Testis (tissue), 3 donors: ENCODE measurements around the gene SEMA6C. TPM values are rescaled to one million over a fixed set of nuclear protein-coding genes. Genes with fewer than 3 reads are reported as not detected.

ENCODE experiments used
- DNase-seq: peaks from one replicate; pipeline ENCODE4 v3.0.0-alpha.2; 2019
- H3K27ac ChIP-seq, 2 donors: fragments of 200-600 bp; sonication (generic); one replicate each; pipeline ENCODE4 v1.5.1; 2019
- H3K27me3 ChIP-seq: fragments of 200-600 bp; sonication (generic); one replicate; pipeline ENCODE4 v1.5.1; 2019
- H3K36me3 ChIP-seq: fragments of 200-600 bp; sonication (generic); one replicate; pipeline ENCODE4 v1.5.1; 2017; ENCODE audit warnings: low read depth; ENCODE audit errors: missing control alignments
- H3K4me1 ChIP-seq: fragments of 200-600 bp; sonication (generic); one replicate; pipeline ENCODE4 v1.5.1; 2019
- H3K4me3 ChIP-seq, 2 donors: fragments of 200-600 bp; sonication (generic); one replicate each; pipeline ENCODE4 v1.5.1; 2017 to 2019
- H3K9me3 ChIP-seq: fragments of 200-600 bp; sonication (generic); one replicate; pipeline ENCODE4 v1.5.1; 2017
- CTCF ChIP-seq, 3 experiments: fragments of 450-650 bp in 2 of 3; fragments of 200-600 bp in 1 of 3; sonication (generic) in 1 of 3; IDR thresholded peaks; one replicate each; pipeline ENCODE4 v1.5.1; 2016 to 2019; ENCODE audit warnings: antibody characterized with exemption in 3 of 3, mild to moderate bottlenecking in 2 of 3, moderate library complexity in 1 of 3
- POLR2A ChIP-seq: fragments of 450-650 bp; IDR thresholded peaks from one replicate; pipeline ENCODE4 v1.6.1; 2017; ENCODE audit warnings: antibody characterized with exemption, mild to moderate bottlenecking, moderate library complexity
- WGBS, 2 donors: methylation state at CpG; one replicate each; pipeline ENCODE4 v1.1.5; 2018; 5-methylcytosine and 5-hydroxymethylcytosine counted together
- intact Hi-C: fragments of 100-400 bp; cut with DNase I; formaldehyde crosslinking; loops from one replicate; pipeline ENCODE4 v1.15.1; 2023; ENCODE audit warnings: low total_unique reads
- polyA plus RNA-seq: library from polyadenylated mRNA; stranded (reverse); fragments of 350-450 nt; fragmentation: Illumina TruSeq; extraction: RNeasy Lipid Tissue Mini Kit (QIAGEN cat#74804); gene quantifications from one replicate; pipeline ENCODE4 v1.2.3, GENCODE V29; 2014; ENCODE audit warnings: low read depth, low replicate concordance; ENCODE audit not compliant: insufficient read depth
- total RNA-seq, 2 donors: library from RNA; depleted of rRNA; stranded (reverse); fragments of >200 nt; gene quantifications; one replicate each; pipeline ENCODE4 v1.2.3, GENCODE V29; 2016

Gene SEMA6C
- total and polyA plus RNA-seq, 3 donors from 2014 or later, result 71.6 to 175 (median 134) TPM

GRCh38 chr1:151133018-151133806 lies 13.2 kb downstream of the SEMA6C start:
- Histone ChIP-seq H3K4me1 (peaks cover 31% of the 10 kb centered on the region), H3K27ac (peak overlapping the region; percentile 25 to 82), H3K9me3 (no peaks in the 10 kb centered on the region), H3K27me3 (no peaks in the 10 kb centered on the region), H3K4me3 (peak overlapping the region; percentile 42 to 53), H3K36me3 (no peaks in the 10 kb centered on the region)
- intact Hi-C loops, result no loop called here
- no peak for TF ChIP-seq POLR2A
- TF ChIP-seq CTCF (IDR thresholded peaks at IDR 0.05), result no peak
- WGBS, 2 donors, result 46 to 56% methylated on average over 20 to 58 of the region's 65 CpGs
- peak; percentile 66 for DNase-seq

- intact Hi-C loops, result no loop called here
- TF ChIP-seq POLR2A (no peak), CTCF (IDR thresholded peaks at IDR 0.05) (no peak)
- peak overlapping the region; percentile 42 to 53 for H3K4me3 ChIP-seq
- H3K27me3 ChIP-seq, result no peaks in the 10 kb centered on the region
- no peaks in the 10 kb centered on the region for H3K36me3 ChIP-seq
- 26 to 46% methylated on average over 32 to 51 of the region's 74 CpGs for WGBS, 2 donors
- no peak for DNase-seq
- H3K4me1 ChIP-seq, result peaks cover 31% of the 10 kb centered on the region
- peak overlapping the region; percentile 66 to 82 for H3K27ac ChIP-seq
- no peaks in the 10 kb centered on the region for H3K9me3 ChIP-seq
These were observed 14.0 kb downstream of the SEMA6C start for GRCh38 chr1:151132335-151133017.

- intact Hi-C loops, result no loop called here
- H3K27ac ChIP-seq, result peak overlapping the region; percentile 66 to 82
- peaks cover 31% of the 10 kb centered on the region for H3K4me1 ChIP-seq
- H3K27me3 ChIP-seq, result no peaks in the 10 kb centered on the region
- no peaks in the 10 kb centered on the region for H3K9me3 ChIP-seq
- TF ChIP-seq POLR2A (no peak), CTCF (IDR thresholded peaks at IDR 0.05) (no peak)
- 20 to 22% methylated on average over 11 to 39 of the region's 39 CpGs for WGBS, 2 donors
- H3K4me3 ChIP-seq, result peak overlapping the region; percentile 42 to 53
- peak; percentile 71 for DNase-seq
- no peaks in the 10 kb centered on the region for H3K36me3 ChIP-seq
These were observed 14.6 kb downstream of the SEMA6C start for GRCh38 chr1:151131701-151132334.

GRCh38 chr1:151130987-151131586 lies 15.3 kb downstream of the SEMA6C start:
- intact Hi-C loops, result no loop called here
- peak; percentile 93 for DNase-seq
- Histone ChIP-seq H3K4me1 (peaks cover 31% of the 10 kb centered on the region), H3K4me3 (peak overlapping the region; percentile 42 to 53), H3K9me3 (no peaks in the 10 kb centered on the region), H3K36me3 (no peaks in the 10 kb centered on the region), H3K27ac (peak overlapping the region; percentile 71 to 82), H3K27me3 (no peaks in the 10 kb centered on the region)
- TF ChIP-seq CTCF (IDR thresholded peaks at IDR 0.05) (no peak), POLR2A (no peak)
- 11 to 15% methylated on average over 25 to 45 of the region's 45 CpGs for WGBS, 2 donors
